Endothelial cell of umbilical vein (primary cell): Measurements from ENCODE around the gene AGBL3. TPM values are rescaled to one million over a fixed set of nuclear protein-coding genes. Genes with fewer than 3 reads are reported as not detected.

Source experiments
- Bru-seq: library from RNA; stranded (reverse); fragments of 400-500 nt; gene quantifications from one replicate; lab custom pipeline; 2021; lab: Mats Ljungman, UMichigan
- BruChase-seq, 2 experiments: library from RNA; stranded (reverse); fragments of 400-500 nt; gene quantifications; one replicate each; lab custom pipeline; 2021; lab: Mats Ljungman, UMichigan
- BruUV-seq: library from RNA; stranded (reverse); fragments of 400-500 nt; replicated peaks from 2 replicates; lab custom pipeline; 2021; lab: Mats Ljungman, UMichigan
- CTCF ChIA-PET: fragments of 300-600, 350-600 bp; sonication (Branson Sonifier 250); formaldehyde crosslinking; loops from one replicate; lab custom pipeline; 2021; ENCODE audit warnings: antibody characterized with exemption, inconsistent platforms; lab: Charles Lee
- POLR2A ChIA-PET: fragments of 300-600, 350-600 bp; sonication (Branson Sonifier 250); formaldehyde crosslinking; loops from one replicate; lab custom pipeline; 2021; ENCODE audit warnings: antibody characterized with exemption, inconsistent platforms; lab: Charles Lee
- DNase-seq: peaks from one replicate; pipeline ENCODE4 v3.0.0-alpha.2; 2011; ENCODE audit warnings: low read depth, low spot score
- FAIRE-seq: peaks from 2 replicates; lab custom pipeline; 2011; peaks lifted over from hg19 to GRCh38; lab: Jason Lieb, UNC
- H2AFZ ChIP-seq: 2 replicates; pipeline ENCODE4 v1.6.0; 2012; ENCODE audit warnings: low read depth, low read length, control low read depth, inconsistent platforms
- H3K27ac ChIP-seq: 2 replicates; pipeline ENCODE4 v1.5.1; 2011; ENCODE audit warnings: low read depth, mild to moderate bottlenecking, control low read depth, low read length, moderate library complexity; ENCODE audit not compliant: insufficient read depth
- H3K27me3 ChIP-seq, 2 experiments: 2 replicates each; pipeline versions ENCODE4 v1.6.0 to v1.6.1; 2011; ENCODE audit warnings: low read length in 2 of 2, mixed read lengths in 1 of 2; ENCODE audit not compliant: control insufficient read depth in 2 of 2, insufficient read depth in 2 of 2
- H3K36me3 ChIP-seq, 2 experiments: 2 replicates in 1 of 2; 3 replicates in 1 of 2; pipeline ENCODE4 v1.5.1; 2011; ENCODE audit warnings: low read length in 2 of 2, mild to moderate bottlenecking in 1 of 2, moderate library complexity in 1 of 2; ENCODE audit not compliant: control insufficient read depth in 2 of 2, insufficient read depth in 2 of 2; ENCODE audit errors: extremely low read depth in 1 of 2
- H3K4me1 ChIP-seq: 3 replicates; pipeline ENCODE4 v1.5.1; 2011; ENCODE audit warnings: mild to moderate bottlenecking, low read length; ENCODE audit not compliant: control insufficient read depth, insufficient read depth; ENCODE audit errors: extremely low read depth
- H3K4me2 ChIP-seq: 2 replicates; pipeline ENCODE4 v1.6.1; 2011; ENCODE audit warnings: low read length, control low read depth, mixed read lengths; ENCODE audit not compliant: insufficient read depth
- H3K4me3 ChIP-seq, 3 experiments: fragments of 200-600 bp in 1 of 3; sonication (generic), shearing (Covaris generic) in 1 of 3; replicated peaks in 1 of 3; 2 replicates each; pipeline ENCODE4 v1.5.1; 2011 to 2016; ENCODE audit warnings: control low read depth in 3 of 3, low read length in 3 of 3, mild to moderate bottlenecking in 2 of 3, inconsistent platforms in 1 of 3, low read depth in 1 of 3, moderate library complexity in 1 of 3; ENCODE audit not compliant: insufficient read depth in 1 of 3
- H3K79me2 ChIP-seq: 2 replicates; pipeline ENCODE4 v1.6.0; 2012; ENCODE audit warnings: low read length, inconsistent platforms; ENCODE audit not compliant: control insufficient read depth, insufficient read depth
- H3K9ac ChIP-seq: replicated peaks from 2 replicates; pipeline ENCODE3; 2011; ENCODE audit warnings: low read length, control low read depth; ENCODE audit not compliant: insufficient read depth; ENCODE audit errors: extremely low read depth
- H3K9me1 ChIP-seq: replicated peaks from 3 replicates; pipeline ENCODE4 v1.6.0; 2011; ENCODE audit warnings: mild to moderate bottlenecking, low read length; ENCODE audit not compliant: control insufficient read depth, insufficient read depth; ENCODE audit errors: extremely low read depth
- H3K9me3 ChIP-seq: replicated peaks from 2 replicates; pipeline ENCODE4 v1.5.1; 2012; ENCODE audit warnings: low read length, inconsistent platforms; ENCODE audit not compliant: control insufficient read depth, insufficient read depth
- H4K20me1 ChIP-seq: replicated peaks from 2 replicates; pipeline ENCODE3; 2011; ENCODE audit warnings: mild to moderate bottlenecking, low read length; ENCODE audit not compliant: control insufficient read depth, insufficient read depth; ENCODE audit errors: extremely low read depth
- CTCF ChIP-seq, 2 donors: IDR thresholded peaks; 1 replicate in 1 of 2; 2 replicates in 1 of 2; pipeline ENCODE4 v1.5.1; 2011; ENCODE audit warnings: low read length in 2 of 2, mild to moderate bottlenecking in 2 of 2, moderate library complexity in 2 of 2, control low read depth in 1 of 2, inconsistent platforms in 1 of 2, low read depth in 1 of 2; ENCODE audit not compliant: insufficient read depth in 1 of 2; ENCODE audit errors: extremely low read depth in 1 of 2
- EZH2 ChIP-seq: IDR thresholded peaks from 2 replicates; pipeline ENCODE4 v1.6.1; 2012; ENCODE audit warnings: borderline replicate concordance, low read depth, mild to moderate bottlenecking, moderate library complexity, low read length, inconsistent platforms; ENCODE audit not compliant: severe bottlenecking
- FOS ChIP-seq: IDR thresholded peaks from 2 replicates; pipeline ENCODE4 v1.6.1; 2011; ENCODE audit warnings: mild to moderate bottlenecking, low read length, moderate library complexity, borderline replicate concordance; ENCODE audit not compliant: insufficient read depth
- GATA2 ChIP-seq: IDR thresholded peaks from 2 replicates; pipeline ENCODE4 v1.7.0; 2011; ENCODE audit warnings: low read depth, mild to moderate bottlenecking, moderate library complexity, mixed read lengths, low read length; ENCODE audit not compliant: insufficient read length, insufficient read depth
- JUN ChIP-seq: IDR thresholded peaks from 2 replicates; pipeline ENCODE4 v1.6.1; 2011; ENCODE audit warnings: borderline replicate concordance, low read depth; ENCODE audit not compliant: insufficient read length, insufficient read depth
- MAX ChIP-seq: IDR thresholded peaks from 2 replicates; pipeline ENCODE4 v1.6.1; 2011; ENCODE audit not compliant: insufficient read depth, insufficient read length
- MYC ChIP-seq: IDR thresholded peaks from one replicate; pipeline ENCODE4 v1.6.1; 2011; ENCODE audit warnings: mild to moderate bottlenecking, low read depth, low read length
- POLR2A ChIP-seq: IDR thresholded peaks from 2 replicates; pipeline ENCODE4 v1.6.1; 2012; ENCODE audit warnings: low read depth, mild to moderate bottlenecking, control low read depth, low read length
- POLR2AphosphoS5 ChIP-seq: IDR thresholded peaks from 2 replicates; pipeline ENCODE4 v1.6.1; 2012; ENCODE audit warnings: low read depth, mild to moderate bottlenecking, control low read depth, low read length, moderate library complexity; ENCODE audit not compliant: insufficient read depth
- dilution Hi-C: fragments of 300-500 bp; cut with MboI; formaldehyde crosslinking; loops from one replicate; pipeline ENCODE4 v1.15.0; 2019; ENCODE audit warnings: low sequenced_read_pairs; ENCODE audit not compliant: extremely low pct_ligation_motif_present
- intact Hi-C: fragments of 100-400 bp; cut with micrococcal nuclease; formaldehyde crosslinking; loops from one replicate; pipeline ENCODE4 v1.10.0; 2022
- long read RNA-seq: library from polyadenylated mRNA; stranded (forward); transcript quantifications from one replicate; pipeline ENCODE4 v2.0.0, GENCODE V29; 2021
- polyA minus RNA-seq, 3 experiments: library from RNA; depleted of rRNA, polyadenylated mRNA; stranded (reverse); fragments of >200 nt; gene quantifications; 1 replicate in 1 of 3; 2 replicates in 2 of 3; pipeline ENCODE4 v1.2.3, GENCODE V29; 2011
- polyA plus RNA-seq, 4 experiments: library from polyadenylated mRNA; depleted of rRNA in 3 of 4; stranded (reverse) in 3 of 4; unstranded in 1 of 4; fragments of >200 nt; gene quantifications; 2 replicates each; pipeline versions ENCODE4 v1.2.1 to v1.2.3, GENCODE V29; 2011 to 2012; ENCODE audit warnings: missing spikeins in 1 of 4
- total RNA-seq: library from RNA; stranded (reverse); gene quantifications from 2 replicates; pipeline ENCODE4 v1.2.3, GENCODE V29; 2021

Gene AGBL3
- total RNA-seq (3.2 and 3.4 TPM in 2 replicates), polyA plus RNA-seq (0.80 and 0.97 TPM in 2 replicates), polyA minus RNA-seq (2.2 and 2.5 TPM in 2 replicates), Bru-seq, nascent RNA (percentile 44 among the genes with signal in this experiment), BruChase-seq, experiment 1, labeled RNA remaining after a 6-hour chase (percentile 33 among the genes with signal in this experiment), BruChase-seq, experiment 2, labeled RNA remaining after a 2-hour chase (percentile 32 among the genes with signal in this experiment)
- 0.81 and 1.2 TPM in 2 replicates for polyA plus RNA-seq (2011; cell fraction: cytosol; rRNA removed)
- polyA plus RNA-seq (2011; cell fraction: nucleus; rRNA removed), result 1.3 and 3.6 TPM in 2 replicates
- 0.74 and 0.76 TPM in 2 replicates for polyA plus RNA-seq (2012)
- not detected for polyA minus RNA-seq (2011; cell fraction: cytosol; rRNA and poly(A)+ RNA removed)
- polyA minus RNA-seq (2011; cell fraction: nucleus; rRNA and poly(A)+ RNA removed), result 6.0 and 6.3 TPM in 2 replicates
- long read RNA-seq, partial matches to known transcripts, result 2 of 19 reads
- long read RNA-seq, other reads (novel, unspliced or antisense), result 14 of 19 reads

DNA sequence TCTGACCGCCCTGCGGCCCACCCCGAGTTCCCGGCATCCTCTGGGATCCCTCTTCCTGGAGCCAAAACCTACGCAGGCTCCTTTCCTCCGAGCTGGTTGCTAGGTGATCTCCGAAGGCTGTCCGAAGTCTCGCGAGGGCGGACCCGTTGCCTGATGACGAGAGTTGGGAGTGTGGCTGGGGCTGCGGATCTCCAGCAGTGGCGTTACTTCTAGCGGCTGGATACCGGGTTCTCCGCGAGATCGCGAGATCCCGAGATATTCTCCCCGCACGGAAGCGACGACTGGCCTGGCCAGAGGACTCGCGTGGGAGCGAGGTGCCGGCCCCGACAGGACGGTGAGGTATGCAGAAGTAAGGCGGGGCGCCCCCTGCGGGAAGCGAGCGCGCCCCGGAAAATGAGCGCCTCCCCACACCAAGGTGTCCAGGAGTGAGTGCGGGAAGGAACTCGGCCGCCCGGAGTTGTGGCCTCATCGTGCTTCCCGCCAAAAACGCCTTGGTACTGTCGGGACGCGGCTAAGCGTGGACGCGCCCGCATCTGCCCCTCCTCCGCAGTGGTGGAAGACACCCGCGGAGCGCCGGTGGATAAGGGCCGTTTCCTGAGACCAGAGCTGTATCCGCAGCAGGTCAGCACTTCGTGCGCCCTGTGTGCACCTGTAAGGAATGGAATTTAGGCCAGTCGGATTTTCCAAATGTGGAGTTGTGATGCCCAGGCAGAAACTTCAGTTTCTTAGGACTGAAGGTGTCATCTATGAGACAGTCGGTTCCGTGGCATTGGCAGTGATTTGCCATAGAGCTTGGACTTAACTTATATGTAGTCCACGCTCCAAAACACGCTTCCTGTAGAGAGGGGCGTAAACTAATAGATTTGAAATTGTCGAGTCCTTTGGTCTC is at the start of gene AGBL3:
TSS of gene AGBL3 (plus strand) at position 146 of the 889 bp plus-strand sequence. CDS start 1,426 bp downstream, outside the sequence.
- intact Hi-C loops, result loop anchor here (1.0 to 5.0 kb wide), 5 partner anchors 111 to 224 kb away; partner anchors contain the start of genes CYREN and WDR91
- TSS peak; percentile 57 for BruUV-seq
- peak; percentile 96 for FAIRE-seq

More for the DNA sequence above, at the start of gene AGBL3:
- dilution Hi-C loops, result no loop called here
- Histone ChIP-seq H3K36me3 (peaks cover 0 to 4% of the 10 kb centered on the region in 2 experiments), H3K4me3 (peak within 1 kb of the TSS; percentile 73 to 99 (median 78)), H3K9ac (peak within 1 kb of the TSS; percentile 86), H3K4me1 (peaks cover 24% of the 10 kb centered on the region), H4K20me1 (no peaks in the 10 kb centered on the region), H3K9me3 (no peaks in the 10 kb centered on the region), H3K4me2 (peak within 1 kb of the TSS; percentile 99), H3K79me2 (peaks cover 15% of the 10 kb centered on the region), H3K27ac (peak within 1 kb of the TSS; percentile 81), H3K9me1 (no peaks in the 10 kb centered on the region), H2AFZ (peak within 1 kb of the TSS; percentile 92), H3K27me3 (no peaks in the 10 kb centered on the region)
- TF ChIP-seq POLR2A (peak; percentile 74), EZH2 (no peak), MAX (peak; percentile 25), GATA2 (no peak), POLR2AphosphoS5 (peak; percentile 46), MYC (no peak), FOS (no peak), JUN (no peak), CTCF (IDR thresholded peaks at IDR 0.05; ENCODE audit: extremely low read depth in 1 of 2, insufficient read depth in 1 of 2, low read depth in 1 of 2, low read length in 2 of 2) (peak; percentile 49 to 67)
- POLR2A ChIA-PET, result interaction anchor here (0.6 kb wide), 1 partner anchor 39 kb away, joined by 6 read pairs; no protein-coding TSS in a partner anchor
- CTCF ChIA-PET, result interaction anchor here (0.6 to 3.1 kb wide), 14 partner anchors 10 to 381 kb away, joined by 3 to 45 read pairs (median 4); partner anchors contain the start of genes CYREN and TMEM140
- peak; percentile 95 for DNase-seq
